HG03439 (cell line): ENCODE results near the gene ACOXL.

Experiments
- ATAC-seq: cut with Tn5 transposase; IDR thresholded peaks from one replicate; pipeline ENCODE4 v1.9.1; 2021; ENCODE audit warnings: mild to moderate bottlenecking, moderate library complexity; ENCODE audit not compliant: unreplicated experiment

The ACOXL gene

GRCh38 chr2:111121028-111121827 lies 388.9 kb downstream of the ACOXL start:
- peak; percentile 4 for ATAC-seq

GRCh38 chr2:111121828-111122630 lies 389.7 kb downstream of the ACOXL start:
- ATAC-seq: peak; percentile 48

- no peak for ATAC-seq
These were observed 390.5 kb downstream of the ACOXL start for GRCh38 chr2:111122631-111123421.

GRCh38 chr2:111123751-111124150 lies 391.4 kb downstream of the ACOXL start:
- ATAC-seq: no peak

GRCh38 chr2:111126581-111126980 lies 394.2 kb downstream of the ACOXL start:
- no peak for ATAC-seq

GRCh38 chr2:111127351-111127750 lies 395.0 kb downstream of the ACOXL start:
- ATAC-seq: no peak

GRCh38 chr2:111128096-111128495 lies 395.7 kb downstream of the ACOXL start:
- no peak for ATAC-seq

- ATAC-seq: no peak
These were observed 401.2 kb downstream of the ACOXL start for GRCh38 chr2:111133603-111134002.

GRCh38 chr2:111134055-111134454 lies 401.7 kb downstream of the ACOXL start:
- ATAC-seq: no peak

GRCh38 chr2:111135237-111135909 lies 403.0 kb downstream of the ACOXL start:
- no peak for ATAC-seq

GRCh38 chr2:111135910-111136297 lies 403.5 kb downstream of the ACOXL start:
- ATAC-seq: no peak

- ATAC-seq: no peak
These were observed 406.5 kb downstream of the ACOXL start for GRCh38 chr2:111138839-111139238.

- ATAC-seq: no peak
These were observed 407.4 kb downstream of the ACOXL start for GRCh38 chr2:111139637-111140317.

GRCh38 chr2:111140815-111141214 lies 408.4 kb downstream of the ACOXL start:
- ATAC-seq: no peak

GRCh38 chr2:111142101-111142500 lies 409.7 kb downstream of the ACOXL start:
- no peak for ATAC-seq

GRCh38 chr2:111143107-111143842 lies 410.9 kb downstream of the ACOXL start:
- ATAC-seq: no peak

- no peak for ATAC-seq
These were observed 411.4 kb downstream of the ACOXL start for GRCh38 chr2:111143843-111144198.

GRCh38 chr2:111145103-111145760 lies 412.9 kb downstream of the ACOXL start:
- no peak for ATAC-seq

GRCh38 chr2:111145951-111146350 lies 413.6 kb downstream of the ACOXL start:
- no peak for ATAC-seq
